DND-41 (cell line): Measurements from ENCODE around the gene ZNF536.

Experiments
- ATAC-seq: fragments of 200-7000 bp; cut with Tn5 transposase; 3 replicates; pipeline ENCODE4 v1.9.1; 2021; ENCODE audit warnings: low read depth; ENCODE audit not compliant: insufficient read depth
- DNase-seq: peaks from one replicate; pipeline ENCODE4 v3.0.0-alpha.2; 2020
- H2AFZ ChIP-seq: 2 replicates; pipeline ENCODE4 v1.6.0; 2012; ENCODE audit warnings: low read depth, low read length
- H3K27ac ChIP-seq: 2 replicates; pipeline ENCODE4 v1.5.1; 2012; ENCODE audit warnings: low read length, inconsistent platforms
- H3K27me3 ChIP-seq: fragments of 200-600 bp; sonication (generic); 2 replicates; pipeline ENCODE4 v1.6.0; 2012; ENCODE audit warnings: low read length, mild to moderate bottlenecking, inconsistent platforms; ENCODE audit not compliant: insufficient read depth, poor library complexity
- H3K36me3 ChIP-seq: 2 replicates; pipeline ENCODE4 v1.5.1; 2012; ENCODE audit warnings: low read length, inconsistent platforms; ENCODE audit not compliant: insufficient read depth
- H3K4me1 ChIP-seq: 2 replicates; pipeline ENCODE4 v1.5.1; 2012; ENCODE audit warnings: mild to moderate bottlenecking, low read length; ENCODE audit not compliant: insufficient read depth
- H3K4me2 ChIP-seq: 2 replicates; pipeline ENCODE4 v1.6.0; 2012; ENCODE audit warnings: mild to moderate bottlenecking, moderate library complexity, low read length, inconsistent platforms; ENCODE audit not compliant: insufficient read depth
- H3K4me3 ChIP-seq, 2 experiments: fragments of 200-600 bp in 1 of 2; shearing (Covaris generic) in 1 of 2; 2 replicates each; pipeline ENCODE4 v1.5.1; 2012 to 2016; ENCODE audit warnings: inconsistent platforms in 2 of 2, low read length in 2 of 2, mild to moderate bottlenecking in 2 of 2, low read depth in 1 of 2, moderate library complexity in 1 of 2
- H3K79me2 ChIP-seq: 2 replicates; pipeline ENCODE4 v1.6.0; 2012; ENCODE audit warnings: low read length, inconsistent platforms; ENCODE audit not compliant: insufficient read depth
- H3K9ac ChIP-seq: 2 replicates; pipeline ENCODE4 v1.6.0; 2012; ENCODE audit warnings: low read depth, mild to moderate bottlenecking, inconsistent platforms, low read length, moderate library complexity
- H3K9me3 ChIP-seq: 2 replicates; pipeline ENCODE4 v1.5.1; 2012; ENCODE audit warnings: low read length, moderate library complexity, mild to moderate bottlenecking, inconsistent platforms; ENCODE audit not compliant: insufficient read depth, severe bottlenecking
- H4K20me1 ChIP-seq: 2 replicates; pipeline ENCODE4 v1.6.0; 2012; ENCODE audit warnings: low read length; ENCODE audit not compliant: insufficient read depth
- EZH2 ChIP-seq: IDR thresholded peaks from 3 replicates; pipeline ENCODE4 v1.6.1; 2012; ENCODE audit warnings: borderline replicate concordance, low read depth, mild to moderate bottlenecking, moderate library complexity, low read length, inconsistent platforms; ENCODE audit not compliant: severe bottlenecking
- TF ChIP-seq, protein P1 (sequence below): IDR thresholded peaks from 2 replicates; pipeline ENCODE4 v1.5.1; 2012; ENCODE audit warnings: borderline replicate concordance, low read length, moderate library complexity, mild to moderate bottlenecking; ENCODE audit not compliant: poor library complexity, severe bottlenecking; ENCODE audit errors: extremely low read depth

ZNF536 gene

DNA sequence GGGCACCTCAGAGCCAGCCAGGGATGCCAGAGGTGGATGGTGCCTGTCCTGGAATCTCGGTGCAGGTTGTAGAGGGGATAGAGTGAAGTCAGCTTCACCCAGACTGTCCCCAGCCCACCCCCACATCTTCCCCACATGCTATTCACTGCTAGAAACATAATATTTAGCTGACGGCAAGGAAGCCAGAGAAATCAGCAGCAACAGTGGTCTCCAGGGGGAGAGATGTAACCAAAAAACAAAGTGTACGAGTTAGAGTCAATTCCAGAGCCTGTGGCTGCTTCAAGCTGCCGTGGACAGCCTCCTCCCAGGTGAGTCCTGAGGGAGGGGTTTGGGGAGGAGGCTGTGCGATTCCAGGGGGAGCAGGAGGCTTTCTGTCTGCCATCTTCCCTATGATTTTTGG is 97.6 kb downstream of the ZNF536 start:
- no peak for ATAC-seq
- DNase-seq: no peak
- Histone ChIP-seq H3K27me3 (no peaks in the 10 kb centered on the region), H3K79me2 (no peaks in the 10 kb centered on the region), H4K20me1 (no peaks in the 10 kb centered on the region), H3K36me3 (no peaks in the 10 kb centered on the region), H3K9me3 (no peaks in the 10 kb centered on the region), H3K4me2 (no peak overlapping the region), H3K9ac (no peak overlapping the region), H2AFZ (no peak overlapping the region), H3K4me3 (no peak overlapping the region), H3K27ac (no peak overlapping the region), H3K4me1 (no peaks in the 10 kb centered on the region)
- TF ChIP-seq EZH2: no peak
- TF ChIP-seq, protein P1, sequence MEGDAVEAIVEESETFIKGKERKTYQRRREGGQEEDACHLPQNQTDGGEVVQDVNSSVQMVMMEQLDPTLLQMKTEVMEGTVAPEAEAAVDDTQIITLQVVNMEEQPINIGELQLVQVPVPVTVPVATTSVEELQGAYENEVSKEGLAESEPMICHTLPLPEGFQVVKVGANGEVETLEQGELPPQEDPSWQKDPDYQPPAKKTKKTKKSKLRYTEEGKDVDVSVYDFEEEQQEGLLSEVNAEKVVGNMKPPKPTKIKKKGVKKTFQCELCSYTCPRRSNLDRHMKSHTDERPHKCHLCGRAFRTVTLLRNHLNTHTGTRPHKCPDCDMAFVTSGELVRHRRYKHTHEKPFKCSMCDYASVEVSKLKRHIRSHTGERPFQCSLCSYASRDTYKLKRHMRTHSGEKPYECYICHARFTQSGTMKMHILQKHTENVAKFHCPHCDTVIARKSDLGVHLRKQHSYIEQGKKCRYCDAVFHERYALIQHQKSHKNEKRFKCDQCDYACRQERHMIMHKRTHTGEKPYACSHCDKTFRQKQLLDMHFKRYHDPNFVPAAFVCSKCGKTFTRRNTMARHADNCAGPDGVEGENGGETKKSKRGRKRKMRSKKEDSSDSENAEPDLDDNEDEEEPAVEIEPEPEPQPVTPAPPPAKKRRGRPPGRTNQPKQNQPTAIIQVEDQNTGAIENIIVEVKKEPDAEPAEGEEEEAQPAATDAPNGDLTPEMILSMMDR: no peak

DNA sequence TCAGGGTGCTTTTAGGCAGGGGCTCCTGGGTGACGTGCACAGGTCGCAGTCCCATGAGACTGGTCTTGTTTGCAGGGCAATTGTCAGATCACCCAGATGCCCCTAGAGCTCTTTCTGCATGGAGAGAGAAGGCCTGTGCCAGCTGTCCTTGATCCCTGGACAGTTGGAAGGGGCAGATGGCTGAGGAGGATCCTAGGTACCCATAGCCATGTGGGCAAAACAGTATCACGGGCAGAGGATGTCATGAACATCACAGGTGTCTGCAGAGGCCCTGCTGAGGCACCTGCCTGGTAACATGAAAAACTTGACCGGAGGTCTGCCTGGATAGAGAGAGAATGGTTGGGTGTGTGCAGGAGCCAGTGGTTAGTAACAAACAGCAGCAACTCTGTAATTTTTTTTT is 99.3 kb downstream of the ZNF536 start:
- Histone ChIP-seq H3K9me3 (no peaks in the 10 kb centered on the region), H3K9ac (no peak overlapping the region), H3K4me2 (no peak overlapping the region), H3K36me3 (no peaks in the 10 kb centered on the region), H2AFZ (no peak overlapping the region), H4K20me1 (no peaks in the 10 kb centered on the region), H3K27ac (no peak overlapping the region), H3K79me2 (no peaks in the 10 kb centered on the region), H3K27me3 (no peaks in the 10 kb centered on the region), H3K4me1 (no peaks in the 10 kb centered on the region), H3K4me3 (no peak overlapping the region)
- DNase-seq (no peak), ATAC-seq (no peak)
- no peak for TF ChIP-seq EZH2
- TF ChIP-seq, protein P1: no peak

DNA sequence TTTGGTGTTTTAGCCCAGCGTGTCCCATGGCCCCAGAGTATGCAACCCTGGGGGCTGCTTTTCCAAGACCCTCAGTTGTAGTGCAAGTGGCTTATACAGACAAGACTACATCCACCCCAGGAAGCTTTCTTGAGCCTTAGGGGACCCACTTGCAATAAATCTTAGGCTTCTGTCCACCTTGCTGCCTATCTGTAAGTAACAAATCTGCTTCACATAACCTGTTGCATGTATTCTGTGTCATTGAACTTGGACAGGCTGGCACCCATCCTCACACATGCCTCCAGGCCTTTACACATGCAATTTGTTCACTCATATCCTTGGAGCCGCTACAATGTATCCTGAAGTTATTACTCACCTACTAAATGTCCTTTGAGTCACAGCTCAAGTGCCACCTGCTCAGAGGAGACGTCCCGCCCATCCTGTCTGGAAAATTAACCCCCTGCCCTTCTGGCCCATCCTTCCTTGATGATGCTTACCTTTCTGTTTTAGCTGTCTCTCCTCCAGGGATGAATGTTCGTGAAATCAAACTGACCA is 101.2 kb downstream of the ZNF536 start:
- no peak for ATAC-seq

More for the DNA sequence above, 101.2 kb downstream of the ZNF536 start:
- DNase-seq: no peak
- Histone ChIP-seq H3K79me2 (no peaks in the 10 kb centered on the region), H3K4me2 (no peak overlapping the region), H3K4me3 (no peak overlapping the region), H3K9me3 (no peaks in the 10 kb centered on the region), H4K20me1 (no peaks in the 10 kb centered on the region), H3K36me3 (no peaks in the 10 kb centered on the region), H2AFZ (no peak overlapping the region), H3K4me1 (no peaks in the 10 kb centered on the region), H3K9ac (no peak overlapping the region), H3K27ac (no peak overlapping the region), H3K27me3 (no peaks in the 10 kb centered on the region)
- no peak for TF ChIP-seq EZH2
- TF ChIP-seq, protein P1: no peak
